Measurements from ENCODE around the gene DOK6. TPM values are rescaled to one million over a fixed set of nuclear protein-coding genes. Genes with fewer than 3 reads are reported as not detected.

The DOK6 gene
- total RNA-seq, 1 donor from 2014 or later: not detected

- H3K4me3 Mint-ChIP-seq: no peak overlapping the region
- intact Hi-C loops (cut with micrococcal nuclease): no loop called here
- ATAC-seq (ENCODE audit: low read depth) (no peak), DNase-seq (no peak)
- H3K4me1 Mint-ChIP-seq: no peaks in the 10 kb centered on the region
- H3K36me3 Mint-ChIP-seq (ENCODE audit: low read depth): no peaks in the 10 kb centered on the region
- ChIA-PET POLR2A (no interaction called here), CTCF (no interaction called here)
- TF ChIP-seq CTCF (IDR thresholded peaks at IDR 0.05): no peak
- peaks cover 2% of the 10 kb centered on the region for H3K9me3 Mint-ChIP-seq
- H3K27ac Mint-ChIP-seq: no peak overlapping the region
- no peaks in the 10 kb centered on the region for H3K27me3 Mint-ChIP-seq
These were observed 353.4 kb downstream of the DOK6 start for GRCh38 chr18:69754108-69754507.

- intact Hi-C loops (cut with micrococcal nuclease): no loop called here
- Mint-ChIP-seq H3K36me3 (ENCODE audit: low read depth) (no peaks in the 10 kb centered on the region), H3K27me3 (no peaks in the 10 kb centered on the region), H3K4me1 (no peaks in the 10 kb centered on the region), H3K9me3 (peaks cover 1% of the 10 kb centered on the region), H3K27ac (no peak overlapping the region), H3K4me3 (no peak overlapping the region)
- ChIA-PET CTCF (no interaction called here), POLR2A (no interaction called here)
- ATAC-seq (ENCODE audit: low read depth) (no peak), DNase-seq (no peak)
- no peak for TF ChIP-seq CTCF (IDR thresholded peaks at IDR 0.05)
These were observed 354.4 kb downstream of the DOK6 start for GRCh38 chr18:69755041-69755440.

- no peak for DNase-seq
- H3K27ac Mint-ChIP-seq: no peak overlapping the region
- no peak for TF ChIP-seq CTCF (IDR thresholded peaks at IDR 0.05)
- H3K4me1 Mint-ChIP-seq: no peaks in the 10 kb centered on the region
- no peak for ATAC-seq (ENCODE audit: low read depth)
- no peaks in the 10 kb centered on the region for H3K36me3 Mint-ChIP-seq (ENCODE audit: low read depth)
- no peaks in the 10 kb centered on the region for H3K27me3 Mint-ChIP-seq
- POLR2A ChIA-PET: no interaction called here
- H3K4me3 Mint-ChIP-seq: no peak overlapping the region
- CTCF ChIA-PET: no interaction called here
- intact Hi-C loops (cut with micrococcal nuclease): no loop called here
- H3K9me3 Mint-ChIP-seq: no peaks in the 10 kb centered on the region
These were observed 355.3 kb downstream of the DOK6 start for GRCh38 chr18:69755856-69756496.

- no peaks in the 10 kb centered on the region for H3K36me3 Mint-ChIP-seq (ENCODE audit: low read depth)
- H3K9me3 Mint-ChIP-seq: no peaks in the 10 kb centered on the region
- intact Hi-C loops (cut with micrococcal nuclease): no loop called here
- no peak overlapping the region for H3K27ac Mint-ChIP-seq
- ChIA-PET CTCF (no interaction called here), POLR2A (no interaction called here)
- no peaks in the 10 kb centered on the region for H3K27me3 Mint-ChIP-seq
- H3K4me3 Mint-ChIP-seq: no peak overlapping the region
- DNase-seq (no peak), ATAC-seq (ENCODE audit: low read depth) (no peak)
- no peak for TF ChIP-seq CTCF (IDR thresholded peaks at IDR 0.05)
- no peaks in the 10 kb centered on the region for H3K4me1 Mint-ChIP-seq
These were observed 357.0 kb downstream of the DOK6 start for GRCh38 chr18:69757733-69758132.

GRCh38 chr18:69758458-69758857 lies 357.8 kb downstream of the DOK6 start:
- no peaks in the 10 kb centered on the region for H3K27me3 Mint-ChIP-seq
- ATAC-seq (ENCODE audit: low read depth) (no peak), DNase-seq (no peak)
- CTCF ChIA-PET: no interaction called here
- no peak overlapping the region for H3K4me3 Mint-ChIP-seq
- no peaks in the 10 kb centered on the region for H3K9me3 Mint-ChIP-seq
- no peak for TF ChIP-seq CTCF (IDR thresholded peaks at IDR 0.05)
- intact Hi-C loops (cut with micrococcal nuclease): no loop called here
- H3K4me1 Mint-ChIP-seq: no peaks in the 10 kb centered on the region
- POLR2A ChIA-PET: no interaction called here
- no peaks in the 10 kb centered on the region for H3K36me3 Mint-ChIP-seq (ENCODE audit: low read depth)
- no peak overlapping the region for H3K27ac Mint-ChIP-seq
